C1 segment of cervical spinal cord (tissue), 14 donors: ENCODE data around the gene DHRS2.
A peak's percentile ranks its signal among the peaks of the same experiment; 100 is the strongest.
"Not testable (repeated sequence)": the region's sequence is repeated elsewhere in the genome, so short reads cannot be mapped to it uniquely, and the experiment has no call there.

Experiments used
- DNase-seq, 14 donors: peaks; one replicate each; lab custom pipeline; 2025; lab: John Stamatoyannopoulos, UW

Gene DHRS2

DNA sequence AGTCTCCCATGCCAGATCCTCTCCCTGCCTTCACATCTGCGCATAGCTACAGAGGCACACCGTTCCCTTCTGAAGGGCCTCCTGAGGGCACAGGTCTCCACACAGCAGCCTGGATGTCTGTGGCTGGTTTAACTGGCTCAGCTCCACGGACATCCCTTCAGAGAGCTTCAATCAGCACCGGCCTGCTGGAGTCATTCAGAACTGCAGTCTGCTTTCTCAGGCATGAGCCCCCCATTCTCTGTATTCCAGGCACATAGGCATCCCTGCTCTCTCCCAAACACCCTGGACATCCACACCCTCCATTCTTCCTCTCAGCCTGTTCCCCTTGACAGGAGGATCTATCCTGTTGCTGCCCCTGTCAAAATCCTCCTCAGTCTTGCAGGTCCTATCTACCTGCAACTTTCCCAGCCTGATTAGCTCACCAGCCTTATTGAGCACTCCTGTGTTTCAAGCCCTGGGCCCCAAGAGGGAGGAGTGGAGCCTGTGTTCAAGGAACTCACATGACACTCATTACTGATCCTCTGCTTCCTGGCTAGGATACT lies 2.9 kb upstream of the DHRS2 start:
- no peak for DNase-seq

DNA sequence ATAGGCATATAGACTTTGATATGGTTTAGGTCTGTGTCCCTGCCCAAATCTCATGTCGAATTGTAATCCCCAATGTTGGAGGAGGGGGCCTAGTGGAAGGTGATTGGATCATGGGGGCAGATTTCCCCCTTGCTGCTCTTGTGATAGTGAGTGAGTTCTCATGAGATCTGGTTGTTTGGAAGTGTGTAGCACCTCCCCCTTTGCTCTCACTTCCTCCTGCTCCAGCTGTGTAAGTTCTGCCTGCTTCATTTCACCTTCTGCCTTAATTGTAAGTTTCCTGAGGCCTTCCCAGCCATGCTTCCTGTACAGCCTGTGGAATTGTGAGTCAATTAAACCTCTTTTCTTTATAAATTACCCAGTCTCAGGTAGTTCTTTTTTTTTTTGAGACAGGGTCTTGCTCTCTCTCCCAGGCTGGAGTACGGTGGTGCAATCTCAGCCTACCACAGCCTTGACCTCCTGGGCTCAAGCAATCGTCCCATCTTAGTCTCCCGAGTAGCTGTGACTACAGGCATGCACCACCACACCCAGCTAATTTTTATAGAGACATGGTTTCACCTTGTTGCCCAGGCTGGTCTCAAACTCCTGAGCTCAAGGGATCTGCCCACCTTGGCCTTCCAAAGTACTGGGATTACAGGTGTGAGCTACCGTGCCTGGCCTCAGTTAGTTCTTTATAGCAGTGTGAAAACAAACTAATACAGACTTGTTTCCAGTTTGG lies 1.3 kb upstream of the DHRS2 start:
- not testable (repeated sequence) for DNase-seq

DNA sequence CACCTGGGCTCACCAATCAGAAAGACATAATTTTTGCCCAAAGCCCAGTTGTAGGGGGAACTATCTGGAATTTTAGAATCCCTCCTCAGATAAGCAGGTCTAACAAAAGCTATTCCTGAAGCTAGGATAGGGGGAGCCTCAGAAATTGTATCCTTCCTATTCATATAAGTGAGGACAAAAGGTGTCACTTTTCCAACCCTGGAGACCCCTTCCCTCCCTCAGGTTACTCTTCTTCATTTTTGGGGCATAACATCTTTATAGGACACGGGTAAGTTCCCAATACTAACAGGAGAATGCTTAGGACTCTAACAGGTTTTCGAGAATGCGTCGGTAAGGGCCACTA lies 1.1 kb downstream of the DHRS2 start:
- not testable (repeated sequence) for DNase-seq

DNA sequence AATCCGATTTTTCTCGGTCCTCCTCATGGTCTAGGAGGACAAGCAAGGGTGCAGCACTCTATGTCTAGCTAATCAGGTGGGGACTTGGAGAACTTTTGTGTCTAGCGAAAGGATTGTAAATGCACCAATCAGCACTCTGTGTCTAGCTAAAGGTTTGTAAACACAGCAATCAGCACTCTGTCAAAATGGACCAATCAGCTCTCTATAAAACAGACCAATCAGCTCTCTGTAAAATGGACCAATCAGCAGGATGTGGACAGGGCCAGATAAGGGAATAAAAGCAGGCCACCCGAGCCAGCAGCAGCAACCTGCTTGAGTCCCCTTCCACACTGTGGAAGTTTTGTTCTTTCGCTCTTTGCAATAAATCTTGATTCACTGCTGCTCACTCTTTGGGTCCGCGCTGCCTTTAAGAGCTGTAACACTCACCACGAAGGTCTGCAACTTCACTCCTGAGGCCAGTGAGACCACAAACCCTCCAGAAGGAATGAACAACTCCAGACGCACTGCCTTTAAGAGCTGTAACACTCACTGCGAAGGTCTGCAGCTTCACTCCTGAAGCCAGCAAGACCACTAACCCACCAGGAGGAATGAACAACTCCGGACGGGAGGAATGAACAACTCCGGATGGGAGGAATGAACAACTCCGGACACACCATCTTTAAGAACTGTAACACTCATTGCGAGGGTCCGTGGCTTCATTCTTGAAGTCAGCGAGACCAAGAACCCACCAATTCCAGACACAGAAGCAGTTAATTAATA lies 1.7 kb downstream of the DHRS2 start:
- not testable (repeated sequence) for DNase-seq

DNA sequence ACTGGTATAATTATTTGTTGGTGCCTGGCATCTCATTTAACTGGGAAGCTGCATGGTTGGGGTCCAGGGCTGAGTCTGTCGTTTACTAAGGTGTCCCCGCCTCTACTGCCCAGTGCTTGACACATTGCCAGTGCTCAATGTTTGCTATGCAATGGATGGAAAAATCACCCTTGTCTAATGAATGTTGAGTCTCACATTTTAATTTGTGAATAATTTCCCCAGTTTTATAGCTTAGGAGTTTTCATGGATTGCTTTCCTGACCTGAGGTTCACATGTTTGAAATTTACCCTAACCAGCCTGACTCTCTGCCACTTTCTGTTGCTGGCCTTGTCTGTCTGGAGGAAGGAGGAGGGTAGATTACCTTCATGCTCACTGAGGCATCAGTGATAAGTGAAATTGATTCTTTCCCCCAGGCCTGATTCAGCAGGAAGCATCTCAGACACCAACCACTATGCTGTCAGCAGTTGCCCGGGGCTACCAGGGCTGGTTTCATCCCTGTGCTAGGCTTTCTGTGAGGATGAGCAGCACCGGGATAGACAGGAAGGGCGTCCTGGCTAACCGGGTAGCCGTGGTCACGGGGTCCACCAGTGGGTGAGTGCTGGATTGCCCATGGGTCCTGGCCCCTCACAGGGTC lies 2.4 kb downstream of the DHRS2 start:
- DNase-seq, result no peak

DNA sequence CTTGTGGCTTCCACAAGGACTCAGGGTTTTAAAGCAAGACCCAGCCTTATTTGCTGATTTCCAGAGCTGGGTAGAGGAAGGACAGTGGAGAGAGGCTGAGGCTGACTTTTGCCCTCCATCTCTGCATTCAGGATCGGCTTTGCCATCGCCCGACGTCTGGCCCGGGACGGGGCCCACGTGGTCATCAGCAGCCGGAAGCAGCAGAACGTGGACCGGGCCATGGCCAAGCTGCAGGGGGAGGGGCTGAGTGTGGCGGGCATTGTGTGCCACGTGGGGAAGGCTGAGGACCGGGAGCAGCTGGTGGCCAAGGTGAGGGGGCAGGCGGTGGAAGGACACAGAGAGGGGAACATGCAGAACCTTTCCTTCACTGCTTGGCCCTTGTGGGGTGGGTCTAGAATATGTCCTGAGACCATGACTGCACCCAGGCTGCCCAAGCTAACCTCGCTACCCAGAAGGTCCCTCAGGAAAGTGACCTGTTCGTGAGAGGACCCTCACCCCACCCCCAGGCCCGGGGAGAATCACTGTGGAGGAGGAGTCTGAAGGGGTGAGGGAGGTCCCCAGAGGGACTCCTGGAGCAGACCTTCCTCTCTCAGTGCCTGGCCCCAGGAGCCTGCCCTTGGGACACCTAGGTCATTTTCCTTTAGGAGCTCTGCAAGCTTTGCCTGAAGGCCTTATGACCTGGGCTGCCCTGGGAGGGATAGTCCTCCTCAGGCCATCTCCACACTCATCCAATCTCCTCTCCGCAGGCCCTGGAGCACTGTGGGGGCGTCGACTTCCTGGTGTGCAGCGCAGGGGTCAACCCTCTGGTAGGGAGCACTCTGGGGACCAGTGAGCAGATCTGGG lies 3.1 kb downstream of the DHRS2 start:
- DNase-seq, result no peak

DNA sequence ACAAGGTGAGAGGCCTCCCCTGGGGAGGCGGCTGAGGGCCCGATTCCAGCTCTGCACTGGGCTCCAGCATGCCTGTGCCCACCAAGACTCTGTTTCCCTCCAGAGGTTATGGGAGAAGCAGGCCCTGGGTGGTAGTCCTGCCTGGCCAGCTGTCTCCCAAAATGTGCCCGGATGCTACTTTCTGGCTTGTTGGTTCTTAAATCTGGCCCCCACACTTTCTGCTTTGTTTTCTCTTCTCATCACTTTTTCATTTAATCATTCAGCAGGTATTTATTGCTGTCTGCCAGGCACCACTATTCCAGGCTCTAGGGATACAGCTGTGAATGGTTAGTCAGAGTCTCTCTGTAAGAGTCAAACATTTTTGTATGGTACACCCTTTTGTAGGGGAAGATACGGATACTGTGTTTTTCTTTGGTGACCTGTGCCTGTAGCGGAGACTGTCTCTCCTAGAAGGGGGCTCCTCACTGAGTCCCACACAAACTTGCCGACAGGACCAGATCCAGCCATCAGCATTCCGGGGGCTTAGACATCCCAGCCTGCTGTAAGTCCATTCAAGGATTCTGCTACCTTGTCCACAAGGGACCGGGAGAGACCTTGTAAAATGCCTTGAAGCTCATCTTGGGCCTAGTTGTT lies 3.8 kb downstream of the DHRS2 start:
- no peak for DNase-seq

DNA sequence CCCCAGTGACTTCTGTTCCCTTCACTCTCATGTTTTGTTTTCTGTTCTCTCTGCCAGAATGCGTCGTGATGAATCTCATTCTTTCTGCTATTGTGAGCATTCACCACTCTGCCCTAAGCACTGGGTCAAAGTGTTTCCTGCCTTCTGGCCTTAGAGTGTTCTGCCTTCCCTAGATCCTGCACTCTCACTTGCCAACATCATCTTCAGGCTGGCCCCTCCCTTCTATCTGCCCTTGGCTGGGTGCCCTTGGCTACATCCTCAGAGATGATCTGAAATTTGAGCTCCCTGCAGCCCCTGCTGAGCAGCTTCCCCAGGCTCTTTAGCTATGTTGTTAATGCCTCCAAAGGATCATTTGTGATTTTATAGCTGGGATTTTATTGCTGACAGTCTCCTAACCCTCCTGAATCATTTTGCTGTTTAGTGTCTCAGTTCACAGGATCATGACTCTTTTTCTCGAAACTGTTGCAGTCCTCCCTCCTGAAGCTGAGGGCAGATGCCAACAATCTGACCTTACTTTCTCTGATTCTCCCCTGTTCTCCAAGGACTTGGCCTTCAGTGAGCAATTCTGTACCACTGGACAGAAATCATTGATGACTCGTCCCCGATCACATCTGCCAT lies 4.5 kb downstream of the DHRS2 start:
- DNase-seq, result peak in 1 of 14 donors; percentile 48

DNA sequence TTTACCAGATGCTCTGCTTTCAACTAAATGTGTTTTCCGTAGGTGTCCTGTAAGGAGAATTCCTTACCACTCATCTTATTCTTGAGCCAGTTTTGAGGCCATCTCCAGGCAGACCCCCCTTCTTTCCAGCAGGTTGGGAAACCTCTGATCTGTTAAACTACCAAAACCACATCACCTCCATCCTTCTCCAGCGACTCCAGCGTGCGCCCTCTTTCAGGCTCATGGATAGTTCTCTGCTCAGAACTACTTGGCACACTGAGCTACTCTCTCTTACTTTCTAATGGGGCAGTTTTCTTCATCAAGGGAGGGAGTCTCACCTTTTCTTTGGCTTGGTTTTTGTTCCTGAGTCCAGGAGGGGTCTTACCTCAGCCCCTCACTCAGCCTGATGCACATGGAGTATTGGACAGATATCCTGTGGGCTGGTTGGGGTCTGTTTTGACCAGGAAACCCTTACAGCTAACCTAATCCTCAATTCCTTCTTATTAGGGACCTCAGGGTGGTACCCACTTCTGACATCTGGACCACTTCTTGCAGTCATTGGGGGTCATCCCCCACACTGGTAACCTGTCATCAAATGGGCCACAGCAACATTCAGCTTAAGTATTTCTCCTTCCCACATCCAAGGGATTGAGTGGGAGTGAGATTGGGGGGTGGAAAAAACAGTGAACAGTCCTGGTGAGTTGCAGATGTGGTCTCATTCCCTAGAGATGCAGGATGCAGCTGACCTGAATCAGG lies 5.2 kb downstream of the DHRS2 start:
- no peak for DNase-seq

DNA sequence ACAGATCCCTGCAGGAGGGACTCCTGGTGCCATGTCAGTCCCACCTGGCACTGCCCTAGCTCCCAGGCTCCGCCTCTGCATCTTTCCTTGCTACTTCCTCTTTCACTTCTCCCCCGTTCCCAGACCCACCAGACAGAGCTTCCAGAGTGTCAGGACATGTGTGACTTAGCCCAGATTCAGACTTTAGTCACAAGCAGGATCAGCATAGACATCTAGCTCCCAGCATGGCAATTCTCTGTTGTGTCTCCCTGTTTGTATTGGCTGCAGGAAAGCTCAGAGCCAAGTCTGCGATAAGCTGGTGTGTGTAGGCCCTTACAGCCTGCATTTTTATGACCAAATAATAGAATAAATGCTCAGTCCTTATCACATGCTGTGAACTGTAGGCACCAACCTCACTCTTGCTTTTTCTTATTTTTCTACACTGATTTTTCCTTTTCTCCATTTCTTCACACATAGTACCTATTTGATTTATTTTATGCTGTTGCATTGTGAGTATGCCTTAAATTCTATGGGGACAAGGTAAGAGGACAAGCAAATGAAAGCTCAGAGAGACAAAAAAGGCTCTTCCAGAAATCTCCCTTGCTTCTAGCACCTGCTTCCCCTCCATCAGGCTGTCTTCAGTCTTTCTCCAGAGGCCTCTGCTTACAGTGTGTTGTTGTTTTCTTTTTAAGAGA lies 5.9 kb downstream of the DHRS2 start:
- DNase-seq, result no peak

DNA sequence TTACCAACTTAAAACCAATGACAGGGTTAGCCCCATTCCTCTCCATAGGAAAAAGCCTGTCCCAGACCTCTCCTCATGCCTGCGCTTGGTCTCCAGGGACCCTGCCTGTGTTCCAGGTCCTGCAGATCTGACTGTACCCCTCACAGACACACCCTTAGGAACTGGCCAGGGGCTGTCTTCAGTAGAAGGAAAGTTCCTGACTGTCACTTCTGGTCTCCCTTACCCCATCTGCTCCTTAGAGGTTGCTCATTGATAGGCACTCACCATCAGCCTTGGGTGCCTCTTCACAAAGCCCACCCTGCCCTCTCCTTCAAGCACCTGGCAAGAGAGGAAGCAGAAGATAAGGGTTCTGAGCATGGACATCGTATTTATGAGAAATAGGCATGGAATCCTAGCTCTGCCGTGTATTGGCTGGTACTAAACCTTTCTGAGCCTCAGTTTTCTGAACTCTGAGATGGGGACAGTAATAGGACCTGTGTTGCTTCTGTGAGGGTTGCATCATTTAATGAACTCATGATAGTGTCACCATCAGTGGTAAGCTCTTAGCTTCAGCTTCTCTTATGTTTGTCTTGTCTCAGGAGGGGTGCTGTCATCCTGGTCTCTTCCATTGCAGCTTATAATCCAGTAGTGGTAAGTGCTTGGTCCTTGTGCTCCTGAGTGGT lies 7.5 kb downstream of the DHRS2 start:
- no peak for DNase-seq

DNA sequence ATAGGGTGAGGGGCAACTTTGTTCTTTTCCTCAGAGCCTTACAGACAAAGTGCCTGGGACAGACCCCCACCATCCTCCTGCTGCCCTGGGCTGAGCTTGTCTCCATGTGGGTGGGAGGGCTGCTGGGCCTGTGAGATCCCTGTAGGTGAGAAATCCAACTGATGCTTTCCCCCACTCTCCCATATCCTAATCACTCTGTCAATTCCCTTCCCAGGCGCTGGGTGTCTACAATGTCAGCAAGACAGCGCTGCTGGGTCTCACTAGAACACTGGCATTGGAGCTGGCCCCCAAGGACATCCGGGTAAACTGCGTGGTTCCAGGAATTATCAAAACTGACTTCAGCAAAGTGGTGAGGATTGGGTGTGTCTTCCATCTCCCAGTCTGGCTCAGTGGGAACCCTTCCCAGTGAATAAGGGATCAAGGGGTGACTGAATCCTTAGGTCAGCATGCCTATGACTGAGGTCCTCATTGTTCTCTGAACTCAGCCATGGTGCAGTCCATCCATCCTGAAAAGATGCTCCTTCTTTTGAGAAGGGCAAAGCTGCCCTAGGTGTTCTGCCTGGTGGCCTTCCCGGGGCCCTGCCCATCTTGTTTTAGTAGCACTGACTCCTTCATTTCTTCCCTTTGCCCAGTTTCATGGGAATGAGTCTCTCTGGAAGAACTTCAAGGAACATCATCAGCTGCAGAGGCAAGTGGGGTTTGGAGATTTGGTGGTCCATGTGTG lies 8.2 kb downstream of the DHRS2 start:
- no peak for DNase-seq

DNA sequence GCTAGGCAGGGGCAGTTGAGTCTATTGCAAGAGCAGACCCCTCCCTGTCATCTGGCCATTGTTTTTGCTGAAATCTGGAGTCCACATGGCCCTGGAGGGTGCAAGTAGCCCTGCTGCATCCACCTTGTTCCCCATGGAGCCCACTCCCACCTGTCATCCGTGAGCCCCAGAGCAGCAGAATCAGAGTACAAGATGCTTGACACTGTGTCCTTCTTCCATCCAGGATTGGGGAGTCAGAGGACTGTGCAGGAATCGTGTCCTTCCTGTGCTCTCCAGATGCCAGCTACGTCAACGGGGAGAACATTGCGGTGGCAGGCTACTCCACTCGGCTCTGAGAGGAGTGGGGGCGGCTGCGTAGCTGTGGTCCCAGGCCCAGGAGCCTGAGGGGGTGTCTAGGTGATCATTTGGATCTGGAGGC lies 8.8 kb downstream of the DHRS2 start:
- DNase-seq, result no peak

DNA sequence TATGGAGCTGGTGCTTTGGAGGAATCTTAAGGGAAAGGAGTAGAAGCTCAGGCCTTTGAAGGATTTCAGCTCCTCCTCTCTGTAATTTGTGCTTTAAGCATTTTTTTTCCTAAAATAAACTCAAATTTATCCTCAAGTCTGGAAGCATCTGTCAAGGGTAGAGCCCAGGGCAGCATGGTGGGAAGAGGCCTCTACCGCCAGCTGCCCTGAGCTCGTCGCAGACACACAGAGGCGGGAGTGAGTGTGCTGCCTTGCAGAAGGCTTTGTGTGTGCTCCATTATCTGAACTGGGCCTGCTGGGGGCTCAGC lies 9.3 kb downstream of the DHRS2 start:
- no peak for DNase-seq

DNA sequence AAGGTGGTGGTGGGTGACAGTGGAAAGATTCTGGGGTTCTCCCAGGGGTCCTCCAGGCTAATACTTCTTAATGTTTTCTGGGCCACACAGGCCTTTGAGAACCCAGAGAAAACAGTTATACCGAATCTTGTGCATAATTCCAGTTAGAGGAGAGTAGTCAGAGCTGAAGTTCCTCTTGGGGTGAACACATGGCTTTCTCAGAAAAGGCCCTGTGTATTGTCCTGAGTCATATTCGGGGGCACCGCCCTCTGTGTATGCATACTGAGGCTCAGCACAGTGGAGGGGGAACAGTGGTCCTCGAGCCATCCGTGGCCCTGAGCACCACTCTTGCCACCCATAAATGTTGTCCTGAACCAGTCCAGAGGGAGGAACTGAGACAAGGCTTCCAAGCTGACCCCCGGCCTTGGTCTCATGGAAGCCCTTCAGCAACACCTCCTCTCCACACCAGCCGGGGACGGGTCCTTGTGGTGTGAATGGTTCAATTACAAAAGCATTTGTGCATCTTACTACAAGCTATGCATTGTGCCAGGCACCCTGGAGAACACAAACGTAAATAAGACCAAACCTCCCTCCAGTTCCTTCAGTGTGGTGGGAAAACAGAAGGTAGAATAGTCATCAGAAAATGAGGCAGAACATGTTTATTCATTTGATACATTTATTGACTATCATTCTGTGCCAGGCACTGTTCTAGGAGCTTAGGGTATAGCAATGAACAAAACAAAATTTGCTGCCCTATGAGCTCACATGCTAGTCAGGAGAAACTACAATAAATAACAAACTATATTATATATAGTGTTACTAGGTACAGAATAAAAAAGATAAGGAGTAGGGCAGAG lies 9.9 kb downstream of the DHRS2 start:
- DNase-seq, result no peak

DNA sequence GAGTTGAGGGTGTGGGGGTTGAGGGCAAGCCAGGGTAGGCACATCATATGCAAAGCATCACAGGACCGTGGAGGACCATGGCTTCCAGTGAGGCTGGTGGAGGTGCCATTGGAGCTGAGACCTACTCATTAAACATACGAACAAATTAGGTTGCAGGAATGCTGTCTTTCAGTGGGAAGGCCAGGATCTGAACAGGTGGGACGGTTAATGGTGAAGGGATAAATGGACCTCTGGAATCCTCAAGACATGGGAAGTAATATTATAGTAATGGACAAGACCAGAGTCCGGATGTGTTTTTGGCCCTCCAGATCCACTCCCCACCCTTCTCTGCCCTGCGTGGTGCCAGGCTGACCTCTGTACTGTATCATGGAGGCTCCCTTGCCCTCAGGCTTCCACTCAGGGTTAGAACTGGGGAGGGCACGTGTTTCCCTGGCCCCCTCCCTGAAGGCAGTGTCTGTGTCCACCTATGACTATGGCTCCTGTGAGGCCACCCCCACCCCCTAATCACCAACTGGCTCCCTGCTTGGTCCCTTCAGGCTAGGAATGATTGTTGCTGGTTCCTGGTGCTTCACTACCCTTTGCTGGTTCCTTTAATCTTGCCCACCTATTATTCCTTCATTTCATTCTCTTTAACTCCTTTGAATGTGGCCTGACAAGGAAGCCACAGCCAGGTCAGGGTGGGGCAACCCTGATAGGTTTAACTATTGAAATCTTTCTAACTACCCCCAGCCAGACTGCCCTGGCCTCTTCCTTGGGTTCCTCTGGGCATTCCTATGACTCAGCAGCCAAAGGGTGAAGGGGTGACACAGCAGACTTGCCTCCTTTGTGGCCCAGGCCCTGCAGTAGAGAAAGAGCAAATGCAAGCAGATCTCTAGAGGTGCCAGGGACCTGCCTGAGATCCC lies 10.7 kb downstream of the DHRS2 start:
- no peak for DNase-seq
